PC-3 (cell line): Measurements from ENCODE around the gene FSCN2.

ENCODE experiments used
- CTCF ChIP-seq: fragments of 300-600 bp; sonication (generic); conservative IDR thresholded peaks from 2 replicates; pipeline ENCODE4 v1.5.1; 2017; ENCODE audit warnings: antibody characterized with exemption, low read depth, mild to moderate bottlenecking, low read length
- EZH2 ChIP-seq: fragments of 300-600 bp; sonication (generic); IDR thresholded peaks from one replicate; pipeline ENCODE4 v1.6.1; 2017; ENCODE audit warnings: antibody characterized with exemption, mild to moderate bottlenecking, low read length; ENCODE audit not compliant: unreplicated experiment
- EZH2phosphoT487 ChIP-seq: fragments of 300-600 bp; sonication (generic); IDR thresholded peaks from 2 replicates; pipeline ENCODE4 v1.6.1; 2018; ENCODE audit warnings: mild to moderate bottlenecking, antibody characterized with exemption, low read length, borderline replicate concordance

DNA sequence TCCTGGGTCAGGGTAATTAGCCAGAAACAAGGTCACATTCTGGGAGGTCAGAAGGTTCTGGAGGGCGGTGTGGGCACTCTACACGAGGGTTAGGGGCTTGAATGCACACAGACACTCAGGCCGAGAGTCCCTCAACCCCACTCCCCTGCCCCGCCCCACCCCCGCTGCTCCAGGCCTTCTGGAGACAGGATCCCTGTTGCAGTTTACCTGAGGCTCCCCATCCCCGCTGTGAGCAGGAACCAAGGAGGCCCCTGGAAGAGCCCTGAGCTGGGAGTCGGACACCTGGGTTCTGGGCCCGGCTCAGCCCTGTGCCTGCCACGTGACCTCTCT lies 11.2 kb upstream of the FSCN2 start:
- TF ChIP-seq EZH2 = no peak
- no peak for TF ChIP-seq CTCF
- no peak for TF ChIP-seq EZH2phosphoT487
